CD4-positive, alpha-beta T cell treated with Interleukin-15 for 4 hours (primary cell): Measurements from ENCODE around the gene PDCL3.
A peak's percentile ranks its signal among the peaks of the same experiment; 100 is the strongest.

Source experiments
- DNase-seq: peaks from one replicate; pipeline ENCODE4 v3.0.0-alpha.2; 2020; ENCODE audit warnings: low spot score

The PDCL3 gene

DNA sequence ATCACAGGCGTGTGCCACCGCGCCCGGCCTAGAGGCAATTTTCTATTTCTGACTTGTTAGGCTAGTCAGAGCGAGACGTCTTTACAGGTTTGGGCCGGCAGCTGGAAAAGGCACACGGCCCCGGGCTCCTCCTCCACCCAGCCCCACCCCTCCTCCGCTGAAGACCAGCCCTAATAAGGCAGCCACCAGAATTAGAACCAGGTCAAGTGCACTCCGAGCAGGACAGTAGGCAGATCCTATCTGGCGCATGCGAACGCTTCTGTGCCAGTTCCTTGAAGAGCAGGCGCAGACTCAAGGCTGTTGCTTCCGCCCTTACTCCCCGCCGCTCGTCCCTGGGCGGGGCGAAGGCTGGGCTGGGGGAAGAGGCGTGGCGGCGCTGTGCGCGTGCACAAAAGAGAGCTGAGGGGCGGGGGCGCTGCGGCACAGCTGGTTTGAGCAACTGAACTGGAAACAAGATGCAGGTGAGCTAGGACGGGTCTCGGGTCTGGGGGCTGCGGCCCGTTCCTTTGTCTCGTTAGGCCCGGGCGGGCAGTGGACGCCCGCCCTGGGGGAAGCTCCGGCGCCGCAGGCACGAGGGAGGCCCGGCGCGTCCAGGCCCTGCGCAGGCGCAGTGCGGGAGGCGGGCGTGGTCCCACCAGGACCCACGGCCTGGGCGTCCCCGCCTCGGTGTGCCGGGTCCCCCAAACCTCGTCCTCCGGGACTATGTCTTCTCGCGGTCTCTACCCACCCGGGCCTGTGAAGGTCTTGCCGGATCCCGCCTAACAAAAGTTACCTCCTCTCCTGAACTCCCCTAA, at the start of gene PDCL3:
TSS of gene PDCL3 (plus strand) at position 381 of the 794 bp plus-strand sequence. CDS start at position 456, 75 bp downstream.
- DNase-seq: peak; percentile 96

DNA sequence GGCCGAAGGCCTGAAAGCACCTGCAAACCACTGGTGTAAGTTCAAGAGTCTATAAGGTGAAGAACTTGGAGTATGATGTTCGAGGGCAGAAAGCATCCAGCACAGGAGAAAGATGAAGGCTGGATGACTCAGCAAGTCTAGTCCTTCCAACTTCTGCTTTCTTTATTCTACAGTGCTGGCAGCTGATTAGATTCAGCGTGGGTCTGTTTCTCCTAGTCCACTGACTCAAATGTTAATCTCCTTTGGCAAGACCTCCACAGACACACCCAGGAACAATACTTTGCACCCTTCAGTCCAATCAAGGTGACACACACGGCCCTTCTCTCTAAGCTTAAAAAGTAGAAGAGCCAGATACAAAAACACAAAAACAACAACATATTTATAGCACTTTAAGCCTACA, 49.1 kb upstream of the PDCL3 start:
- no peak for DNase-seq

GRCh38 chr2:100517556-100517955, 45.2 kb upstream of the PDCL3 start:
- no peak for DNase-seq

DNA sequence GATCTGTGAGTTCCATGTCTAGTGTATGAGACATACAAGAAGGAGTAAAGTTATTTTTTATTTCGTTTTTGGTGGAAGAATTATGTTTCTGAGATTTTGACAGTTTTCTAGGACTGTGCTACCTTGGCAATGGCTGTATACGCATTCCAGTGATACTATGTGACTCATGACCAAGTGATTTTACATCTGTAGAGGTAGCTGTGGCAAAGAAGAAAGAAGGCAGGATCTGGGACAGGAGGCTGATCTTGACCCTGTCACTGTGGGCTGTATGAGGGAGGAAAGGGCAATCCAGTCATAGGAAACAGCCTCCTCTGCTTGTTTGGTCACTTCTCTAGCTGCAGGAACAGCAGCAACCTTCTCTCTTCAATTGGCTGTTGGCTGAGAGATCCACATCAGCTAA, 44.0 kb upstream of the PDCL3 start:
- no peak for DNase-seq

DNA sequence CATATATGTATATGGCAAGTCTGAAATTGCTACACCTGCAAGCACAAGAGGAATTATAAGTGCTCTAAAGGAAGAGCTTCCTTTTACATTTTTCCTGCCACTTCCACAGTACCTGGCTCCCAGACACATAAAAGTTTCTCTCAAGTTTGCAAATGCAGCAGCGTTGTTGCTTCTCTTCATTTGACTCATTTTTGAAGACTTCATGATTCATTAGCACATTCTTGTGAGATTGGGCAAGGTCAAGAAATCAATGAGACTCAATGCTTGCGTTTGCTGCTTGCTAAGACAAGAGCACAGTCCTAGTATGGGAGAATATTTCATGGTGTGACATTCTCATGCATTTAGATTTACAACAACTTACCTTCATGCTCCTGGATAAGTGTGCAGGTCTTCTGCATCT, 42.6 kb upstream of the PDCL3 start:
- DNase-seq: no peak

DNA sequence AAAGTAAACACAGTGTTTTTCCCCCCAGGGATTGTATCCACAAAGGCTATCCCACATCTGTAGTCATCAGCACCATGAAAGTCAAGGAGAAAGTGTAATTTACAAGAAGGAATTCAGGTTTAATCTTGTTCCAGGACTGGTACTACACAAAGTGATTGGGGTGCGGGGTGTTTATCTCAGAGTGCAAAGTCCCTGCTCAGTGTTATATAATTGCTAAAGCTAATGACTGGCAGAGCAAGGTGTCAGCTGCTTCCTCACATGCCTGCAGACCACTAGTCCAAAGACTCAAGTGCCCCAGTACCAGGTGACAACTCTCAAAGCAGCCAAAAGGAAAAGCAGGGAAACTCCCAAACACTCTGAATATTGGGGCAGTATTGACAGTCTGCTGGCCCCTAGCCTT, 40.4 kb upstream of the PDCL3 start:
- DNase-seq: no peak

GRCh38 chr2:100524331-100524730, 38.5 kb upstream of the PDCL3 start:
- DNase-seq: no peak

DNA sequence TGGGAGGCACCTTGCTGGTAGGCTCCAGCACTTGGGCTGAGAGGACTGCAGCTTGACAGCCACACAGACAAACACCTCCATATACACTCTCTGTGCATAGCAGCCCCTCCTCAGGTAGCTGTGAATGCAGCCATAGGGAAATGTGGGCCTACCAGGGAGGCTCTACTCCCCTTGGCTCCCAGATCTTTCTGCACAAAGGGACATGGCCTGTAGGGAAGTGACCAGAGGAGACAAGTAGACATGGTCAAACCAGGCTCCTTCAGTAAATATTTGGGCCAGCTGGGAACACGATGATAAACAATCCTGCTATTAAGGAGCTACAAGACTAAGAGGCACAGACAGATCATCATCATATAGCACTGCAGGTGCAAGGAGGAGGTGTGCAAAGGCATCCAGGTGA, 35.9 kb upstream of the PDCL3 start:
- DNase-seq: no peak

DNA sequence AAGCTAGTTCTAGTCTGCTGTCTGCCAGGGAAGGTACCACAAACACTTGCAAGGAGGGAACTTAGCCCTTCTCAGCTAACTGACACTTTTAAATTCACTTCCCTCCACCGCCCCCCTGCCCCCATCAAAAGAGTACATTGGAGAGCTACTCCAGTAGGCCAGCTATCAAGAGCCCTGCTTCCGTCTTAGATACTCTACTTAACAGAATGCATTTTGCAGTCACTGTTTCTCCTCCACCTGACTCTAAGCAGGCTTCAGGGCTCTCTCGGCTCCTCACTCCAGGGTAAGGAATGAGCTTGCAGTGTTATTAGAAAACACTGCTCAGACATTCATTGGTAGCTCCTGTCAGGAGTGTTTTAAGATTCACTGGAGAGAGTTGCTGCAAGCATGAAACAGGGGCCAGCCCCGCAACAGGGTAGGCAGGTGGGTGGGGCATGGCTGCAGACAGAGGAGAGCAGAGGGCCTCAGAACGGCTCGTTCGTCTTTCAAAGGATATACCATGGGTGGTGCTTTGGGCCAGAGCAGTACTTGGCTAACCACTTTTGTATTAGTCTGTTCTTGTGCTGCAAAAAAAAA, 35.3 kb upstream of the PDCL3 start:
- no peak for DNase-seq

- no peak for DNase-seq
These were observed 33.6 kb upstream of the PDCL3 start for GRCh38 chr2:100529176-100529575.

GRCh38 chr2:100529900-100530299, 32.9 kb upstream of the PDCL3 start:
- DNase-seq: no peak

DNA sequence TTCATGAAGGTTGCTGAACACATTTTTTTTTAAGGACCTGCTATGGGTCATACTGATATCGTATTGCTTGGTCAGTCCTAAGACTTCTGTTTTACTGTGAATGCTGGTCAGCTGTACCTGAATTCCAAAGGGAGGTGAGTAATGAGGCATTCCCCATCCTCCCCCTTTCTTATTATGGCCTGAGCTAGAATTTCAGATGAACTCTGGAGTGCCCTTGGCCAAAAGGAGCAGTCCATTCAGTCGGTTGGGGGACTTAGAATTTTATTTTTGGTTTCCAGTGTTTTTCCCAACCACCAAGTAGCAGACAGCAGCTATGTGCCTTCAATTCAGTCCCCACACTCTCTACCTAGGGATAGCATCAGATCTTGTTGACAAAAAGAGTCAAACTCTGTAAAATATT, 26.9 kb upstream of the PDCL3 start:
- DNase-seq: no peak

GRCh38 chr2:100537918-100538317, 24.9 kb upstream of the PDCL3 start:
- DNase-seq: no peak

- no peak for DNase-seq
These were observed 23.6 kb upstream of the PDCL3 start for GRCh38 chr2:100539221-100539620.

DNA sequence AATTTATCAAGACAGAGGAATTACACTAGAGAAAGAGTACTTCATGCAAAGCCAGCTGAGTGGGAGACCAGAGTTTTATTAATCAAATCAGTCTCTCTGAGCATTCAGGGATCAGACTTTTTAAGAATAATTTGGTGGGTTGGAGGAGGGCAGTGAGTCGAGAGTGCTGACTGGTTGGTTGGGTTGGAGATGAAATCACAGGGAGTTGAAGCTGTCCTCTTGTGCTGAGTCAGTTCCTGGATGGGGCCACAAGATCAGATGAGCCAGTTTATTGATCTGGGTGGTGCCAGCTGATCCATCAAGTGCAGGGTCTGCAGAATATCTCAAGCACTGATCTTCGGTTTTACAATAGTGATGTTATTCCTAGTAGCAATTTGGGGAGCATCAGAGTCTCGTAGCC, 21.4 kb upstream of the PDCL3 start:
- no peak for DNase-seq

- DNase-seq: no peak
These were observed 20.4 kb upstream of the PDCL3 start for GRCh38 chr2:100542418-100542817.

DNA sequence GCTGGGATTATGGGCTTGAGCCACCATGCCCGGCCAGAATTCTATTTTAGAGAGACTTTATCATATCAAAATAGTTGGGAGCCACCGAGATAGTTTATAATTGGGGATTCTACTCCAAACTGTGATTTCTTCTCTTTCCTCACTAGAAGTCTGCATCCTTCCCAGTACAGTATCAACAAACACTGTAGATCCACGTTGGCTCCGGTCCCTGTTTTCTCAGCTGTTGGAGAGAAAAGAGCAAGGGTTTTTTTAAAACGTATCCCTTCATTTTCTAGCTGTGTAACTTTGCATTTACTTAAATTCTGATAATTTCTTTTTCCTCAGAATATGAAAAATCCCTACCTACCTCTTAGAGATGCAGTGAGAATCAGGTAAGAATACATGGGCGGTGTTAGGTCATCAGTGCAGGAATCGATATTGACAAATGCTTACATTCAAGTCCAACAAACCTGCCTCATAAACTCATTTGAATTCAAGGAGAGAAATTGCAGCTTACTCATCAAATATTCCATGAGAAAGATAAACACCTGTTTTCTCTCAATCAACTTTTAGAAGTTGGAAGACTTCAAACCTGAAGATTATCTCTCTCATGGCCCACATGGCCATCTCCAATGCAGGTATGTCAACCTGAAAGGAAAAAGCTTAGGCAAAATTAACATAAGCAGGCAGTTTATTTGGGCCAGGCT, 17.7 kb upstream of the PDCL3 start:
- no peak for DNase-seq

- no peak for DNase-seq
These were observed 16.3 kb upstream of the PDCL3 start for GRCh38 chr2:100546469-100546868.

- DNase-seq: no peak
These were observed 14.0 kb upstream of the PDCL3 start for GRCh38 chr2:100548771-100549170.

GRCh38 chr2:100551303-100551702, 11.5 kb upstream of the PDCL3 start:
- DNase-seq: no peak

GRCh38 chr2:100554798-100555407, 7.9 kb upstream of the PDCL3 start:
- peak; percentile 43 for DNase-seq

GRCh38 chr2:100556746-100557145, 6.0 kb upstream of the PDCL3 start:
- no peak for DNase-seq
